ENCODE results near the gene TCP11. TPM values are rescaled to one million over a fixed set of nuclear protein-coding genes. Genes with fewer than 3 reads are reported as not detected.
A peak's percentile ranks its signal among the peaks of the same experiment; 100 is the strongest.

Gene TCP11
- total and polyA plus RNA-seq, 2 experiments from 2014 or later, result 0.27 to 0.54 TPM

DNA sequence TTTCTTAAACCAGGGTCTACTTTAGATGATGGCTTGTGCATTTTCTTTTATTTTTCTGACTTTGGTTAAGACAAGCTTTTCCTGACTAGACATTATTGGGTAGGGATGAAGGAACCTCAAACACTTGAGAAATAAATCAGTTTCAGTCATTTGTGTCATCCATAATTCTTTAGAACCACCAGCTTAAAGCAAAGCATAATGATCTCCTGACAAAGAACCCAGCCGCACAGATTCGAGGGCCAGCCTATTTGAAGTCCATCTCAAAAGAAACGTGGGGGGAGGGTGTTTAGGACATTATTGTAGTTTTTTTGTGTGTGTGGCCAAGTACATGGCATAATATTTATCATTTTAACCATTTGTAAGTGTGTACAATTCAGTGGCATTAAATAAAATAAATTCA, 6.3 kb upstream of the TCP11 start:
- no peaks in the 10 kb centered on the region for H3K9me3 ChIP-seq (ENCODE audit: low read depth)
- TF ChIP-seq, protein P1, sequence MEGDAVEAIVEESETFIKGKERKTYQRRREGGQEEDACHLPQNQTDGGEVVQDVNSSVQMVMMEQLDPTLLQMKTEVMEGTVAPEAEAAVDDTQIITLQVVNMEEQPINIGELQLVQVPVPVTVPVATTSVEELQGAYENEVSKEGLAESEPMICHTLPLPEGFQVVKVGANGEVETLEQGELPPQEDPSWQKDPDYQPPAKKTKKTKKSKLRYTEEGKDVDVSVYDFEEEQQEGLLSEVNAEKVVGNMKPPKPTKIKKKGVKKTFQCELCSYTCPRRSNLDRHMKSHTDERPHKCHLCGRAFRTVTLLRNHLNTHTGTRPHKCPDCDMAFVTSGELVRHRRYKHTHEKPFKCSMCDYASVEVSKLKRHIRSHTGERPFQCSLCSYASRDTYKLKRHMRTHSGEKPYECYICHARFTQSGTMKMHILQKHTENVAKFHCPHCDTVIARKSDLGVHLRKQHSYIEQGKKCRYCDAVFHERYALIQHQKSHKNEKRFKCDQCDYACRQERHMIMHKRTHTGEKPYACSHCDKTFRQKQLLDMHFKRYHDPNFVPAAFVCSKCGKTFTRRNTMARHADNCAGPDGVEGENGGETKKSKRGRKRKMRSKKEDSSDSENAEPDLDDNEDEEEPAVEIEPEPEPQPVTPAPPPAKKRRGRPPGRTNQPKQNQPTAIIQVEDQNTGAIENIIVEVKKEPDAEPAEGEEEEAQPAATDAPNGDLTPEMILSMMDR (IDR thresholded peaks at IDR 0.05; ENCODE audit: low read depth, low read length), result no peak
- H3K27me3 ChIP-seq, result no peaks in the 10 kb centered on the region
- peak overlapping the region; percentile 74 for H3K27ac ChIP-seq
- no peaks in the 10 kb centered on the region for H3K36me3 ChIP-seq
- no peak for DNase-seq (ENCODE audit: low read depth in 1 of 2, low spot score in 1 of 2)
- H3K4me1 ChIP-seq (ENCODE audit: low read depth), result peaks cover 32% of the 10 kb centered on the region
- no peak overlapping the region for H3K4me3 ChIP-seq

DNA sequence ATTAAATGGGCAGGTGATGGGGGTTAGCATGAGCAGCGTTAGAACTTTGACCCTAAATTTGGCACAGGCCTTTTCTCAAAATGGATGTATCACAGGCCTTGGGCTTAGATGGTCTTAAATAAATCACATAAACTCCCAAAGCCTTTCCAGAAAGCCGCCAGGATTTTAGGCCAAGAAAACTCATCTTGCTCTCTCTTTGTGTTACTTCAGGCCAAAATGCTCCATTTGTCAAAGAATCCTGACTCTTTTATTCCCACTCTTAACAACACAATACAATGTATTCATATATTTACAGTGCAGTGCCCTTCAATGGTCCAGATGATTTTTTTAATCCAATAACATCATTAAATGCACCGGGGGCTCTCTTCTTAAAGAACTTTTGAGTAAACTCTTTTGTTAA, 5.9 kb upstream of the TCP11 start:
- no peak overlapping the region for H3K27ac ChIP-seq
- H3K36me3 ChIP-seq, result no peaks in the 10 kb centered on the region
- no peak overlapping the region for H3K4me3 ChIP-seq
- TF ChIP-seq, protein P1 (IDR thresholded peaks at IDR 0.05; ENCODE audit: low read depth, low read length), result no peak
- DNase-seq (ENCODE audit: low read depth in 1 of 2, low spot score in 1 of 2), result no peak
- no peaks in the 10 kb centered on the region for H3K27me3 ChIP-seq
- H3K4me1 ChIP-seq (ENCODE audit: low read depth), result peaks cover 32% of the 10 kb centered on the region
- no peaks in the 10 kb centered on the region for H3K9me3 ChIP-seq (ENCODE audit: low read depth)

DNA sequence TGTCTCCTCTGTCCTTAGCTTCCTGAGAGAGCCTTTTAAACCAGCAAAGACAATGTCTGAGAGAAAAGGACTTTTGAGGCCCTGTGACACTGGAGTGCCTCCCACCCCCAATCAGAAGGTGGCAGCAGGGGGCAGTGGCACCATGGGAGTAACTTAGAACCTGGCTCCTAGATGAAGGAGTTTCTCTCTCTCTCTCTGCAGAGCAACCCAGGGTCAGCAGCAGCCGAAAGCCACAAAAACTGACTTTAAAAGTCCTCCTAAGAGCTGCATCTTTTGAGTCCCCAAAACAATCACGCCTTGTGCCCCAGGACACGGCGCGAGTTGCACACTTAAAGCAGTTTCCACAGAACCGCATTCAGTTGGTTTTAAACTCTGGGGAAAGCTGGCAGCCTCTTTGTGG, 5.3 kb upstream of the TCP11 start:
- TF ChIP-seq, protein P1 (IDR thresholded peaks at IDR 0.05; ENCODE audit: low read depth, low read length), result peak; percentile 59
- Histone ChIP-seq H3K27me3 (no peaks in the 10 kb centered on the region), H3K27ac (peak overlapping the region; percentile 45), H3K36me3 (no peaks in the 10 kb centered on the region), H3K4me1 (ENCODE audit: low read depth) (peaks cover 32% of the 10 kb centered on the region), H3K9me3 (ENCODE audit: low read depth) (no peaks in the 10 kb centered on the region), H3K4me3 (no peak overlapping the region)
- DNase-seq (ENCODE audit: low read depth in 1 of 2, low spot score in 1 of 2), result peak; percentile 54 to 83

DNA sequence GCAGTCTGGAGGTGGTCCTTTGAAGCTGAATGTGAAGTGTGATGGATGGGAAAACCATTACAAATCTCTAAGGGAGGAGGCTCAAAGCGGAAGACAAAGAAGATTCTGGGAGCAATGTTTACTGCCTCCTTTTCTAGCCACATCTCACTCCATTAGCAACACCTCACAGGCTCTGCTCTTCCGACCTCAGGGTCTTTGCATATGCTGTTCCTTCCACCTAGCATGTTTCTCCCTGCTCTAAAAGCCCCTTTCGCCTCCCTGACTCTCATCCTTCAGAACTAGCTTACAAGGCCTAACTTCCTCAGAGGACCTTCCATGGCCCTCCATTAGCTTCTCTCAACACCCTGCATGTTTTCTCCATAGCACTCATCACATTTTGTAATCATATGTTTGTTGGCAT, 4.6 kb upstream of the TCP11 start:
- DNase-seq (ENCODE audit: low read depth in 1 of 2, low spot score in 1 of 2), result no peak
- Histone ChIP-seq H3K27ac (peak overlapping the region; percentile 45), H3K4me3 (no peak overlapping the region), H3K9me3 (ENCODE audit: low read depth) (no peaks in the 10 kb centered on the region), H3K36me3 (no peaks in the 10 kb centered on the region), H3K27me3 (no peaks in the 10 kb centered on the region), H3K4me1 (ENCODE audit: low read depth) (peaks cover 32% of the 10 kb centered on the region)
- TF ChIP-seq, protein P1 (IDR thresholded peaks at IDR 0.05; ENCODE audit: low read depth, low read length), result no peak

DNA sequence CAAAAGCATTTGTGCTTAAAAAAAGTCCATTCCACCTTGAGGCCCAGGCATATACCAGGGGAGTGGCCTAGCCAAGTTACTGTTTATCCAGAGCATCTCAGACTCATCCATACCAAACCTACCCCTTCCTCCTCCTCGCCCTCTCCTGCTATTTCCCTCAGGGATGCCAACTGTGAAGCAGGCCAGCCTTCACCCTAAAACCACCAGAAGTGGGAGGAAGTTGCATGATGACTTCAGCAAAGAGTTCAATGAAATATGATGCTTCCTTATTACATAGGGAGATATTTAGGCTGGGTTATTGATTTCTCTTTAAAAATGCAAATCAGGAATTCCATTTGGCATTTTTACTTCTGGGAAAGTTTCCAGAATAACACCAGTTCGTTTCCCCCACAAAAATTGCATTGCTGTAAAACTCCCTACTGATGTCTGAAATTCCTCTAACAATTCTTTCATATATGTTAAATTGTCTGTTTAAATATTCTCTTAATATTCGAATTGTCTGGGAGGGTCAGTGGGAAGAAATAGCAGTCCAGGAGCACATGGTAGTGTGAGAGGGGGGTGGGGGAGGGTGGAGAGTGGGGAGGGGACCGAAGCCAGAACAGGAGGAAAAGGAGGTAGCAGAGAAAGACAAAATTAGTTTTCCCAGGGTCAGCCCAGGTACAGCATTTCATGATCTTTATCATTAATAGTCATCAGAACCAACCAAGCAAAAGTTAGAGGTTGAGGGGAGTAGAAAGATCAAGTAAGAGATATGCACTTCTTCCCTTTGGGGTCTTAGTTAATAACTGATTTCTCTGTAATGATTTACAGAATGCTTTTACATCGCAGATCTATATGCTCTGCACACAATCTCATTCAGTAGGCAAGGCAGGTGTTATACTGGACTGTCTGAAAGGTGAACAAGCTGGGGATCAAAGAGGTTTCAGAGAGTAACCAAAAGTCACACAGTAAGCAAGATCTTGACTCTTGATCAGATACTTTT, 1.7 kb upstream of the TCP11 start:
- TF ChIP-seq, protein P1 (IDR thresholded peaks at IDR 0.05; ENCODE audit: low read depth, low read length), result no peak
- H3K4me1 ChIP-seq (ENCODE audit: low read depth), result peaks cover 18% of the 10 kb centered on the region
- H3K27me3 ChIP-seq, result no peaks in the 10 kb centered on the region
- no peak for DNase-seq (ENCODE audit: low read depth in 1 of 2, low spot score in 1 of 2)
- no peak overlapping the region for H3K4me3 ChIP-seq
- no peaks in the 10 kb centered on the region for H3K9me3 ChIP-seq (ENCODE audit: low read depth)
- no peak overlapping the region for H3K27ac ChIP-seq
- H3K36me3 ChIP-seq, result no peaks in the 10 kb centered on the region

All from cardiac muscle cell (in vitro differentiated cells and primary cell).